NCI-H1417 (cell line): Measurements from ENCODE around the gene PEX5L.

ENCODE experiments used
- DNase-seq, 3 experiments: peaks; one replicate each; lab custom pipeline; 2025; lab: John Stamatoyannopoulos, UW

The PEX5L gene

GRCh38 chr3:179896507-179896906, 140.2 kb downstream of the PEX5L start:
- DNase-seq = no peak

- peak in 1 of 3 experiments; percentile 11 for DNase-seq
Observed at GRCh38 chr3:179895330-179895729, 141.4 kb downstream of the PEX5L start.

GRCh38 chr3:179887295-179887943, 149.3 kb downstream of the PEX5L start:
- DNase-seq = no peak

GRCh38 chr3:179885950-179886349, 150.8 kb downstream of the PEX5L start:
- no peak for DNase-seq

- DNase-seq = no peak
Observed at GRCh38 chr3:179884136-179884535, 152.6 kb downstream of the PEX5L start.

- DNase-seq = peak in 1 of 3 experiments; percentile 18
Observed at GRCh38 chr3:179882292-179882691, 154.4 kb downstream of the PEX5L start.

- DNase-seq = peak in 1 of 3 experiments; percentile 14
Observed at GRCh38 chr3:179881791-179882190, 154.9 kb downstream of the PEX5L start.

GRCh38 chr3:179880868-179881267, 155.9 kb downstream of the PEX5L start:
- DNase-seq = no peak

GRCh38 chr3:179876440-179876839, 160.3 kb downstream of the PEX5L start:
- no peak for DNase-seq

- DNase-seq = no peak
Observed at GRCh38 chr3:179872842-179873241, 163.9 kb downstream of the PEX5L start.

- no peak for DNase-seq
Observed at GRCh38 chr3:179871782-179872181, 165.0 kb downstream of the PEX5L start.

GRCh38 chr3:179868715-179869114, 168.0 kb downstream of the PEX5L start:
- no peak for DNase-seq

GRCh38 chr3:179867961-179868360, 168.8 kb downstream of the PEX5L start:
- no peak for DNase-seq

GRCh38 chr3:179865861-179866505, 170.8 kb downstream of the PEX5L start:
- peak in 1 of 3 experiments; percentile 34 for DNase-seq

- no peak for DNase-seq
Observed at GRCh38 chr3:179861953-179862352, 174.8 kb downstream of the PEX5L start.

- DNase-seq = no peak
Observed at GRCh38 chr3:179861292-179861691, 175.4 kb downstream of the PEX5L start.

GRCh38 chr3:179860275-179861107, 176.2 kb downstream of the PEX5L start:
- DNase-seq = no peak

- DNase-seq = no peak
Observed at GRCh38 chr3:179853176-179853575, 183.6 kb downstream of the PEX5L start.

GRCh38 chr3:179852142-179852905, 184.4 kb downstream of the PEX5L start:
- no peak for DNase-seq

GRCh38 chr3:179848711-179849110, 188.0 kb downstream of the PEX5L start:
- DNase-seq = no peak

GRCh38 chr3:179842061-179842460, 194.7 kb downstream of the PEX5L start:
- DNase-seq = no peak

- no peak for DNase-seq
Observed at GRCh38 chr3:179840985-179841384, 195.8 kb downstream of the PEX5L start.
